ENCODE measurements around the gene DYRK1A. TPM values are rescaled to one million over a fixed set of nuclear protein-coding genes. Genes with fewer than 3 reads are reported as not detected.
"Not testable (repeated sequence)": the region's sequence is repeated elsewhere in the genome, so short reads cannot be mapped to it uniquely, and the experiment has no call there.

Gene DYRK1A
- total RNA-seq, 1 donor from 2014 or later = 46.6 TPM

DNA sequence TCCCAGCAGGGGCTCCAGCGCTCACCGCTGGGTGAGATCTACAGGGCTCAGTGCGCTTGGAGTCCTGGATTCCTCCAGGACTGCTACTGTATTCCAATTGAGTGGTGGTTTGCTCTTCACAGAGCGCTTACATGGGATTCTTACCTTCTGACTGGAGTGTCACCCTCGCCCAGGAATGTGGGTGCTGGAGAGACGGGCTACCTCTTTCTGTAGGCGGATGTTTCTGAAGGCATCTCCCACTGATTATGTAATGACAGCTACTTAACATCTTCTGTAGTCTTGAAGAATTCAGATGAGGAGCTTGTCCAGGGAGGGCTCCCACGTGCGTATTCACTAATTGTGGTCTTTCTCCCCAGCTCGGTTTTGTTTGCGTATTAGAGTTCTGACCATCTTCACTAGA lies 154.2 kb downstream of the DYRK1A start:
- DNase-seq (ENCODE audit: extremely low read depth, low read depth, low spot score) = no peak

DNA sequence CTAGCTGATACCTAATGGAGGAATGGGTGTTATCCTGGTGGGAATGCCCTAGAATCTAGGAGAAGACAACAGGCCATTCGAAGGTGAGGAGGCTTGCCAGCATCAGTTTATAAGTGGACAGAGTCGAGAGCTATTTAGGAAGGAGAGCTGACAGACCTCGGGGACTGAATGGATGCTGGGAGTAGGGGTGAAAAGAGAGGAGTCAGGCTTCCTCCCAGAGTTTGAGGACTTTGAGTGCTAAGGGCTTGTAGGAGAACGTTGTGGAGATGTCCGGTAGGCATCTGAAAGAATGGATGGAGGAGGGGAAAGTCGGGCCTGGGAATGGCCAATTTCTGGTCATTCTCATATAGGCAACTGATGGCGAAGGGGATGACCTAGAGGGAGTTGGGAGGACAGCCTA lies 155.1 kb downstream of the DYRK1A start:
- DNase-seq (ENCODE audit: extremely low read depth, low read depth, low spot score) = no peak

DNA sequence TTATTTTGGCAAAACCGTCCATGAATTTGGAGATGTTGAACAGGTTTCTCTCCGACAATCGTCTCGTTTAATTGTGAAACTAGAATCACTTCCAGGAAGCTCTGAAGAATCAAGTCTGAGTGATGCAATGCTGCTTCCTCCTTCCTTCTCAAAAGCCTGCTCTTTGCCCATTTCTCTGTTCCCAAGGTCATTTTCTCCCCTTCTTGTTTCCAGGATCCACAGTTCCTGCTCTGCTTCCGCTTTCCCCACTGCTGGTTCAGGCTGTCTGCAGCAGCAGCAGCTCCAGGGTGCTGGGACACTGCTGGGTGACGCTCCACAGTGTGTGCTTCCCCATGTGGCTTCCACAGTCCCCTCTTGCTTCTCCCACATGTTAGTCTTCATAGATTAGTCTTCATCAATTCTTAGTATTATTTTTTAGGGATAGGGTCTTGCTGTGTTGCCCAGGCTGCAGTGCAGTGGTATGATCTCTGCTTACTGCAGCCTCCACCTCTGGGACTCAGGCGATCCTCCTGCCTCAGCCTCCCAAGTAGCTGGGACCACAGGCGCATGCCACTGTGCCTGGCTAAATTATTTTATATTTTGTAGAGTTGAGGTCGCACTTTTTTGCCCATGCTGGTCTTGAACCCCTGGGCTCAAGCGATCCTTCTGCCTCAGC lies 156.2 kb downstream of the DYRK1A start:
- no peak for DNase-seq (ENCODE audit: extremely low read depth, low read depth, low spot score)

DNA sequence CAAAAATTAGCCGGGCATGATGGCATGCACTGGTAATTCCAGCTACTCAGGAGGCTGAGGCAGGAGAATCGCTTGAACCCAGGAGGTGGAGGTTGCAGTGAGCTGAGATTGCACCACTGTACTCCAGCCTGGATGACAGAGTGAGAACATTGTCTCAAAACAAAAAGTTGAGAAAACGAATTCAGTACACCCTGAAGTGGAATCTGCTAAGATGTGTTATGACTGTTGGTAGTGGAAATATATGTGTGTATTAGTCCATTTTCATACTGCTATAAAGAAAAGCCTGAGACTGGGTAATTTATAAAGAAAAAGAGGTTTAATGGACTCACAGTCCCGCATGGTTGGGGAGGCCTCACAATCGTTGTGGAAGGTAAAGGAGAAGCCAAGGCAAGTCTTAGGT lies 158.4 kb downstream of the DYRK1A start:
- DNase-seq (ENCODE audit: extremely low read depth, low read depth, low spot score) = not testable (repeated sequence)

DNA sequence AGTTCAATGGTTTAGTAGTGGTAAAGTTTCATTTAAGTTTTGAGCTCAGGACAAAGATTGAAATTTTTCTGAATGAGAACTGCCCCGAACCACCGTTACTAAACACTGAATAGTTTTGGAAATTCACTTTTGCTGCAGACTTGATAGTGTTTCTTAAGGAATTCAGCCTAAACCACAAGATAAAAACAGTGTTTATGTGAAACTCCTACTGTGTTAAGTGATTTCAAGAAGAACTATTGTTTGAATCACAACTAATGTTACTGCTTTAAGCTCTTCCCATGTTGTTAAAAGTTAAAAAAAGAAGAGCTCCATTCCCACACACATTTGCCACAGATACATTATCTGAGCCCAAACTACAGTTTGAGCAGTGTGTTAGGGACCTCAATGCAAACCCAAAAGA lies 159.2 kb downstream of the DYRK1A start:
- no peak for DNase-seq (ENCODE audit: extremely low read depth, low read depth, low spot score)

DNA sequence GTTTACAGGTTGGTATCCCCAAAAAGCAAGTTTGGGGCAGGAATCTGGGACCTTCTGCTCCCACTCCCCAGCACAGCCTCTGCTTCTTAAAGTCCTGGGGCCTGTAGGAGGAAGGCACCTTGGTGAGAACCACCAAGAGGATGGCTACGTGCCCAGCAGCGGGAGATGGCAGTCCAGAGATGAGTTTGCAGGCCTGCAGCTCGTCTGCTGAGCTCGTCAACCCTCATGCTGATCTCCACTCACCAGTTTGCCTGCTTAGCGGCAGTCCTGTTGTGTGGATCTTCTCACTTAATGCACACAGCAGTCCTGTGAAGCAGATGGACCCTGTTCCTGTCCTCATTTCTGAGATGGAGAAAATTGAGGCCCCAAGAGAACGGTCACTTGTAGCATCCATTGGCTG lies 160.5 kb downstream of the DYRK1A start:
- DNase-seq (ENCODE audit: extremely low read depth, low read depth, low spot score) = no peak

DNA sequence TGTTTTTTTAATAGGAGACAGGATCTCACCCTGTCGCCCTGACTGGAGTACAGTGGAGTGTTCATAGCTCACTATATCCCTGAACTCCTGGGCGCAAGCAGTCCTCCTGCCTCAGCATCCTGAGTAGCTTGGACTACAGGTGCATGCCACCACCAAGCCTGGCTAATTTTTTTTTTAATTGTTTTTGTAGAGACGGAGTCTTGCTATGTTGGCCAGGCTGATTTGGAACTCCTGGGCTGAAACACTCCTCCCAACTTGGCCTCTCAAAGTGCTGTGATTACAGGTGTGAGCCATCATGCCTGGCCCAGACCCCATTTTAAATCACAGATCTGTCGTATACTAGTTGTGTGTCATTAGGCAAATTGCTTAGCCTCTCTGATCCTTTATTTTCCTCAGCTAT lies 161.1 kb downstream of the DYRK1A start:
- no peak for DNase-seq (ENCODE audit: extremely low read depth, low read depth, low spot score)

DNA sequence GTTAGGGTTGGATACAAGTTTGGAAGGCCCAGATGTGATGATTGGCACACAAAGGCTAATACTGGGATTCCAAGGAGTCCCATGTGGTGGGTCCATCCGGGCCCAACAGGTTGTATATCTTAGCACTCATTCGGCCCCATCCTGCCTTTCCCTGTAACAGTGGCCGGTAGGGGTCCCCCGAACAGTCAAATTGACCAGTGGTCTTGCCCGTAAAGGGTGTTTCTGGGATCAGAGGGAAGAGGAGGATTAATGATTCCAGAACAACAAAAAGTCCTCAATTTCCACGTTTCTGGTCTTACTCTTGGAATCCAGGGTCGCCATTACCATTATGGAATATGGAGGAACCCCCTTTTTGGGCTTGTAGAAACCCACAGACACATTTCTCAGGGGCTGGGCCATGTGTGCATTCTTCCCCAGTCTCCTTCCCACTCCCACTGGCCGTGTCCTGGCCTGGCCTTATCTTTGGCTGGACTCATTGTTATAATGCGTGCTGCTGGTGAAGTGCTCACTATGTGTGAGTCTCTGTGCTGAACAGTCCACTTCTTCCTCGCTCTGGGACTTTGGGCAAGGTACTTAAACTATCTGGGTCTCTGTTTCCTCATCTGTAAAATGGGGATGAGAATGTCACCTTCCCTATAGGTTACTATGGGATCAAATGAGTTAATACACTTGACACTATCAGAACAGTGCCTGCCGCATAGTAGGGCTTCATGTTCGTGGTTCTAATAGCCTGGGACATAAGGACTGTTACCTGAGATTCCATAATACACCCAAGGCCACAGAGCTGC lies 161.8 kb downstream of the DYRK1A start:
- DNase-seq (ENCODE audit: extremely low read depth, low read depth, low spot score) = no peak

DNA sequence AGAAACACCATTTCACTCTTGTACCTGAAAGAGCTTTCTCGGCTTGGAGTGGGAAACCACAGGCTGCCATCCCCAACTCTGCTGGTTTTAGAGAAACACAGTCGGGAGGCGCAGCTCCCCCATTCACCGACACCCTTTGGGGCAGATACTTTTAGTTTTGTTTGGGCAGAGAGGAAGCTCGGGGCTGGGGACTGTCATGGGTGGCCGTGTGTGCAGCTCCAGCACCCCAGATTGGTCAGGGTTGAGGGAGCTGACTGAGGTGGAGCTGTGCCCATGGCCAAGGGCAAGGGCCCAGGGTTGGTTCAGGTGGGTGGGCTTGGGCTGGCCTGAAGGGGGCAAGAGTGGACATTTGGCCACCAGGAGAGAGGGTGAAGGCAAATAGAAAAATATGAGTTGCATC lies 163.1 kb downstream of the DYRK1A start:
- DNase-seq (ENCODE audit: extremely low read depth, low read depth, low spot score) = no peak

DNA sequence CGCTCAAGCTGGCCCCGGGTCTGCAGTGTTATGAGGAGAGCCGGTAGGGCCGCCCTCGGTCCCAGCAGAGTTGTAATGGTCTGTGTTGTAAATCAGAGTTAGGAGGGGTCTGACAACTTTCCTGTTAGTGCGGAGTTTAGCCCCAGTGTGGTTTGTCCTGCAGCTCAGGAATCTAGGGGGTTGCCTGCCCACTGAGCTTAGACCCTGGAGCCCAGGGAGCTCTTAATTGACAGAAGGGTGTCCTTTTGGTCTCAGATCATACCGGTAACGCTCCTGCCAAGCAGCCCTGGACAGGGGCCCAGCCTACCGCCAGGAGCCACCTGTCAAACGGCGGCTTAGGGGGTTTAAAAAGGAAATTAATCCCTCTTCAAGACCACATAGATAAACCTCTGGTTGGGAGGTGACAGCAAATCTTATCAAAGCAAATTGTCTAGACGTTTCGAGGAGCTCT lies 164.4 kb downstream of the DYRK1A start:
- no peak for DNase-seq (ENCODE audit: extremely low read depth, low read depth, low spot score)

DNA sequence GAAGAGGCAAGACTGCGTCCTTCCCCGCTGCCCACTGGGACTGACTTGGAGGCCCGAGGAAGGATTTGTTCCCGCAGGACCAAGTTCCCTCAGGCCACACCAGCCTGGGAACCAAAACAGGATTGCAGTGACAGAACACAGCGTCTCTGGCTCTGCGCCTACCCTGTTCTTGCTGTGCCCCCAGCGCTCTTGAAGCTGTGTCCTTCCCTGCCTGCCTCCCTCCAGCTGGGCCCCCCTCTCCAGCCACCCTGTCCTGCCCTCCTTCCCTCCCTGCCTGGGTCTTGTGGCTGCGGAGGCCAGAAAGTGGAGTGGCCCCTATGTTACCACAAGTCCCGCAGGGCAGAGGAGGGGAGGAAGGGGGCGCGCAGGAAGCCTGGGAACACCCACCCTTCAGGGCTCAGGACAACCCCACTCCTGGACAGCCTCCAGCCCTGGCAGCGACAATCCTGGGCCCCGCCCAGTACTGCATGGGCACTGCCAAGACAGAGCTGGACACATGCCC lies 164.9 kb downstream of the DYRK1A start:
- DNase-seq (ENCODE audit: extremely low read depth, low read depth, low spot score) = no peak

DNA sequence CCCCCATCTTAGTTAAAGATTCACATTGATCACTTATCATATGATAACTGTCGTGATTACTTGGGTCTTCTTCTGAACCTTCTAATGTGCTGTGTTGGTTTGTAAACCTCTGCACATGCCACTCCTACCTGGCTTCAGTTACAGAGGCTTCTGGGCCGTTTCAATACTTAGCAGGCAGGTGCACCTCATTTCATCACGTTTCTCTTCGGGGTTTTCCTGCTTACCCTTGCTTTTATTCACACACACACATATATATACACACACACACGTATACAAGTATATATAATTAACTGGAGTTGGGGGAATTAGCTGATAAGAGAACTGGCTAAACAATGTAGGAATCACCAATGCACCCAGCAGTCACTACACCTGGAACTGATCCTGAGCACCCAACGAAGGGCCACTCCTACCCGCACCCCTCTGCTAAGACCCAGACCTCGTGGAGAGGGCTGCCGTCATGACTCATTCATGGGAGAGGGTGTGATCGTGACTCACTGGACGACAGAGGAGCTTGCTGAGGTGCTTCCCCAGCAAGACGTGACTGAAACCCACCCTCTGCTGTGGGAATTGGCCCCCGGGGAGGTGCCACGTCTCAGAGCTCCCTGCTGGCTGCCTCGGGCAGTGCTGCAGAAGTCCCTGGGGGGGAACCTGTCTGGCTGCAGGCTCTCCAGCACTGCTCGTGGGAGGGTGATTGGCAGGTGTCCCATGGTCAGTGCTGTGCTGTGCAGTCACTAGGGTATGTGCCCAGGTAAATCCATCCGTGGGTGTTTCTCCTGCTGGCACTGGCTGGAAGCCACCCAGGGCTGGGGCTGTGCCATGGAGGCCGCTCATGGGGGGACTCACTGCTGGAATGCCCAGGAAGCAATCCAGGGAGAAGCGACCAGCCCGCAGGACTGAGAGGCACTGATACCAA lies 166.6 kb downstream of the DYRK1A start:
- no peak for DNase-seq (ENCODE audit: extremely low read depth, low read depth, low spot score)

DNA sequence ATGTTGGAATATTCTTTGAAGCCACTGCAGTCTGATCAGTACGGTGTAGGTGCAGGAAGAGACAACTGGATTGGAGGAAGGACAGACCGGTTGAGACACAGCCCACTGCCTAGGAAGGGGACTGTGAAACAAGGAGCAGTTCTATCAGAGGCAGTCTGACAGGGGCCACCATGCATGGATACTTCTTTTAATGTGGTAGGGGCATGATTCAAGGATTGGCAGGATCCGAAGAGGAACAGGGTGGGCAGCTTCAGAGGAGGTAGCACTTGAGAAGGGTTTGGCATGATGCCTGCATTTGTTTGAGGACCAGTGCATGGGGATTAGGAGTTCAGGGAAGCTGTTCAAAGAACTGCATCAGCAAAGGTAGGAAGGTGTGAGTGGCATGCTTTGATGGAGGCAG lies 167.9 kb downstream of the DYRK1A start:
- no peak for DNase-seq (ENCODE audit: extremely low read depth, low read depth, low spot score)

DNA sequence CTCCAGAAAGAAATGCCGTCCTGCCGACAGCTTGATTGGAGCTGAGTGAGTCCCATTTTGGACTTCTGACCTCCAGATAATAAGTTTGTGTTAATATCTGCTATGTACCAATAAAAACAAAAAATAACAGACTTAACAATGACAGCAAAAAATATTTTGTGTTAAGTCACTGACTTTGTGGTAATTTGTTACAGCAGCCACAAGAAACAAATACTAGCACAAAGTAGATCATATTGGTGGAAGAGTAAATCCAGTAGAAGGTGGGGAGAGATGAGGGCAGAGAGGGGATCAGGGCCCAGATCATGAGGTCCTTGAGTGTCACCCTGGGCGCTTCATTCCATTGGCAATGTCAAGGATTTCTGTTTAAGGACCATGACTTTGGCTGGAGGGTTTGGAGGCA lies 168.6 kb downstream of the DYRK1A start:
- no peak for DNase-seq (ENCODE audit: extremely low read depth, low read depth, low spot score)

DNA sequence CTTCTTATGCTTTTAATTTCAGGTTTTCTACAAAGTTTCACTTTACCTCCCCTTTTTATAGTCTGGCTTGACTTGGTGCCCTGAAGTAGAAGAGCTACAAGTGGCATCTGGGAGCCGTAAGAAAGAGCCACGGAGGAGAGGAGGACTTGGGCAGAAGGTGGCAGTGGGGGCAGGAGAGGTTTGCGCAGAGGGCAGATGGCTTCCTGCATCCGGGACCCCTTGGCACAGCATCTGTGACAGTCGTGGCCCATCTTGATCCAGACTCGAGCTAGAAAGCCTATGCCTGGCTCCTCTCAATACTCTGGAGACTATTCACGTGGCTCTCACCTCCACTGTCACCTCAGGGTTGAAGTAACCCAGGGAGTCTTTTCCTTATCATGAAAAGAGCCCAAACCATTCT lies 169.1 kb downstream of the DYRK1A start:
- DNase-seq (ENCODE audit: extremely low read depth, low read depth, low spot score) = no peak

DNA sequence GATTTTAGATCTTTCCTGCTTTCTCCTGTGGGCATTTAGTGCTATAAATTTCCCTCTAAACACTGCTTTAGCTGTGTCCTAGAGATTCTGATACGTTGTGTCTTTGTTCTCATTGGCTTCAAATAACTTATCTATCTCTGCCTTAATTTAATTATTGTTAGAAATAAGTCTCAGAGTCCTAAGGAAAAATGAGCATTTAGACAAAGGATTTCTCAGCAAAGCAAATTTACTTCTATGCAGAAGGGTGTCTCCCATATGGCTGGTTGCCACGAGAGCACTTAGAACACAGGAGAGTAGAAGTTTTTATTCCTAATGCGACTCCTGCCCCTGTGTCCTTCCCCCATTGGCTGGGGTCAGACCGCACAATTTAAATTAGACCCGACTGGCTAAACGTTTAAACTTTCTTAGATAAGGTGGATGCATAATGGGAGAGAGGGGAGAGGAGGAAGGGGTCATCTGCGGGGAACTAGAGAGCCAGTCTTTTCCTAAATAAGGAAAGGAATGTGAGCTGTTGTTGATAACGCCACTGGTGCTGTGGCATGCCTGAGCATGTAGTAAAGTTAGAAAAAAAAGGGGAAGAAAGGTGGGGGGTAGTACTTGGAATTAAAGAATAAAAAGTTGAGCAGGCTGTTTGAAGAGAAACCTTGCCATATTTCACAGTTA lies 170.2 kb downstream of the DYRK1A start:
- DNase-seq (ENCODE audit: extremely low read depth, low read depth, low spot score) = no peak

DNA sequence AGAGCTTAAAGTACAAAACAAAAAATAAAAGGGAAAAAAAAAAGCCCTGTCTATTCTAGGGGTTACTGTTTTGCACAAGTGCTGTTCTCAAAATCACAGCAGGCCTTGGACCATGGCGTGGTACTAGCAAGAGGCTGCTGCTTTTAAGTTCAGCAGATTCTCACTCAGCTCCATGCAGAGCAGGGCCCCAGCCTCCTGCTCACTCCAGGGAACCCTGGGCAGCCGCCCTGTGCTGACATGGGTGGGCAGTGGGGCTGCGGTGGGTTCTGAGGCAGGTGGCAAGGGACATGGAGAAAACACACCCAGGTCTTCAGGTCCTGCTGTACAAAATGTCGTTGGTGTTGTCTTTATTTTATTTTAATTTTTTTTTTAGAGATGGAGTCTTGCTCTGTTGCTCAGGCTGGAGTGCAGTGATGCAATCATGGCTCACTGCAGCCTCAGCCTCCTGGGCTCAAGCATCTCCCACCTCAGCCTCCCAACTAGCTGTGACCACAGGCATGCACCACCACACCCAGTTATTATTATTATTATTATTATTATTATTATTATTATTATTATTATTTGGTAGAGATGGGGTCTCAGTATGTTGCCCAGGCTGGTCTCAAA lies 170.9 kb downstream of the DYRK1A start:
- no peak for DNase-seq (ENCODE audit: extremely low read depth, low read depth, low spot score)

DNA sequence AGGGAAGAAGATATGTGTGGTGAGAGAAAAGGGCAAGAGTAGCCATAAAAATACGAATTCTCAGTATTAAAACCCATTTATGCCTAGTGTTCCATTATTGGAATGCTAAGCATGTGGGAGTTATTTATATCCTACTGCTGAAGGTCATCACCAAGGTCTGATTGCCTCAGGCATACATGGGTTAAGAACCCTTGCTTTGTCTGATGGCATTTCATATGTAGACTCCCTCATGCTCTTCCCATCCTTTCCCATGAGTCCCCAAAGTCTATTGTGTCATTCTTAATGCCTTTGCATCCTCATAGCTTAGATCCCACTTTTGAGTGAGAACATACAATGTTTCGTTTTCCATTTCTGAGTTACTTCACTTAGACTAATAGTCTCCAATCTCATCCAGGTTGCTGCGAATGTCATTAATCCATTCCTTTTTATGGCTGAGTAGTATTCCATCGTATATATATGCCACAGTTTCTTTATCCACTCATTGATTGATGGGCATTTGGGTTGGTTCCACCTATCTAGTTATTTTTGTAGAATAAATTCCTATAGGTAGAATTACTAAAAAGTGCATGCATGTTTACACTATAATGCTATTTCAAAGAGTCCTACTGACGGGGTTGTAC lies 172.5 kb downstream of the DYRK1A start:
- no peak for DNase-seq (ENCODE audit: extremely low read depth, low read depth, low spot score)

DNA sequence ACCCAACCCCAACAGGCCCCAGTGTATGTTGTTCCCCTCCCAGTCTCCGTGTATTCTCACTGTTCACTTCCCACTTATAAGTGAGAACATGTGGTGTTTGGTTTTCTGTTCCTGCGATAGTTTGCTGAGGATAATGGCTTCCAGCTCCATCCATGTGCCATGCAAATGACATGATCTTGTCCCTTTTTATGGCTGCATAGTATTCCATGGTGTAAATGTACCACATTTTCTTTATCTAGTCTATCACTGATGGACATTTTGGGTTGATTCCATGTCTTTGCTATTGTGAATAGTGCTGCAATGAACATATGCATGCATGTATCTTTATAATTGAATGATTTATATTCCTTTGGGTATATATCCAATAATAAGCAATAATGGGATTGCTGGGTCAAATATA lies 174.6 kb downstream of the DYRK1A start:
- DNase-seq (ENCODE audit: extremely low read depth, low read depth, low spot score) = not testable (repeated sequence)

DNA sequence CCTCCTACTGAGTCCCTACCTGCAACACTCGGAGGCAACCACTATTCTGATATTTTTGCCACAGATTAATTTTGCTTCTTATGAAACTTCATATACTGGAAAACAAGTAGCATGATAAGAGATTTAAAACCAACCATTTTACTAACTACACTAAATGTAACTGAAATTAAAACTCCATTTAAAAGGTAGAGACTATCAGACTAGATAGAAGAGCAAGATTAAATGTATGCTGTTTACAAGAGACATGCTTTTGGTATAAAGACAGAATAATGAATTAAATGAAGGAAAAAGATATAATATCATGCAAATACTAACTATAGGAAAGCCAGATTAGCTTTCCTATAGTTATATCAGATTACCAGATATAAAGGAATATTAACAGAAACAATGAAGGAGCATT lies 175.9 kb downstream of the DYRK1A start:
- DNase-seq (ENCODE audit: extremely low read depth, low read depth, low spot score) = no peak
